NAMALWA (cell line): ENCODE results near the gene KCNAB2.

Experiments used
- DNase-seq: peaks from one replicate; pipeline ENCODE4 v3.0.0-alpha.2; 2015; ENCODE audit warnings: low spot score

The KCNAB2 gene

GRCh38 chr1:6130596-6130995 is 84.9 kb downstream of the KCNAB2 start:
- DNase-seq, result no peak

- no peak for DNase-seq
Observed at GRCh38 chr1:6131561-6131960, 85.9 kb downstream of the KCNAB2 start.

- no peak for DNase-seq
Observed at GRCh38 chr1:6133146-6133895, 87.6 kb downstream of the KCNAB2 start.

GRCh38 chr1:6134206-6134605 is 88.5 kb downstream of the KCNAB2 start:
- DNase-seq, result no peak

- DNase-seq, result no peak
Observed at GRCh38 chr1:6134741-6135510, 89.2 kb downstream of the KCNAB2 start.

- DNase-seq, result no peak
Observed at GRCh38 chr1:6136516-6137220, 91.0 kb downstream of the KCNAB2 start.

GRCh38 chr1:6137758-6138157 is 92.1 kb downstream of the KCNAB2 start:
- no peak for DNase-seq

- DNase-seq, result no peak
Observed at GRCh38 chr1:6140413-6140812, 94.7 kb downstream of the KCNAB2 start.

- DNase-seq, result peak; percentile 77
Observed at GRCh38 chr1:6141592-6141991, 95.9 kb downstream of the KCNAB2 start.

GRCh38 chr1:6142036-6142621 is 96.4 kb downstream of the KCNAB2 start:
- no peak for DNase-seq

- no peak for DNase-seq
Observed at GRCh38 chr1:6142734-6143133, 97.0 kb downstream of the KCNAB2 start.

- no peak for DNase-seq
Observed at GRCh38 chr1:6143395-6143794, 97.7 kb downstream of the KCNAB2 start.

- DNase-seq, result no peak
Observed at GRCh38 chr1:6144175-6144574, 98.5 kb downstream of the KCNAB2 start.

GRCh38 chr1:6144647-6145395 is 99.1 kb downstream of the KCNAB2 start:
- DNase-seq, result no peak

- DNase-seq, result no peak
Observed at GRCh38 chr1:6145396-6145750, 99.7 kb downstream of the KCNAB2 start.

GRCh38 chr1:6145864-6146410 is 100.2 kb downstream of the KCNAB2 start:
- no peak for DNase-seq

GRCh38 chr1:6148497-6149241 is 103.0 kb downstream of the KCNAB2 start:
- no peak for DNase-seq

GRCh38 chr1:6149597-6149996 is 103.9 kb downstream of the KCNAB2 start:
- DNase-seq, result no peak

GRCh38 chr1:6150006-6150938 is 104.6 kb downstream of the KCNAB2 start:
- DNase-seq, result no peak
